Right hindlimb (tissue), 1 donor: Measurements from ENCODE around the gene ZNF394.

Experiments used
- DNase-seq: peaks from one replicate; pipeline ENCODE4 v3.0.0-alpha.2; 2018

The ZNF394 gene

GRCh38 chr7:99447943-99448342, 52.1 kb downstream of the ZNF394 start:
- no peak for DNase-seq

- DNase-seq = no peak
Measured at GRCh38 chr7:99446096-99446495, 54.0 kb downstream of the ZNF394 start.
